ENCODE results near the gene CSNK1D.

Gene CSNK1D

GRCh38 chr17:82229698-82230608 is 43.5 kb downstream of the CSNK1D start:
- POLR2A ChIA-PET (ENCODE audit: low non-redundant PET): interaction anchor here (1.3 to 2.0 kb wide), 3 partner anchors 9 to 63 kb away, joined by 3 to 6 read pairs (median 5); no protein-coding TSS in a partner anchor
- DNase-seq (ENCODE audit: low spot score): no peak
- H3K27ac ChIP-seq: peak overlapping the region; percentile 99
- TF ChIP-seq CTCF (conservative IDR thresholded peaks at IDR 0.05; ENCODE audit: low read depth): no peak
- CTCF ChIA-PET: interaction anchor here (3.0 kb wide), 1 partner anchor 24 kb away, joined by 21 read pairs; no protein-coding TSS in a partner anchor

DNA sequence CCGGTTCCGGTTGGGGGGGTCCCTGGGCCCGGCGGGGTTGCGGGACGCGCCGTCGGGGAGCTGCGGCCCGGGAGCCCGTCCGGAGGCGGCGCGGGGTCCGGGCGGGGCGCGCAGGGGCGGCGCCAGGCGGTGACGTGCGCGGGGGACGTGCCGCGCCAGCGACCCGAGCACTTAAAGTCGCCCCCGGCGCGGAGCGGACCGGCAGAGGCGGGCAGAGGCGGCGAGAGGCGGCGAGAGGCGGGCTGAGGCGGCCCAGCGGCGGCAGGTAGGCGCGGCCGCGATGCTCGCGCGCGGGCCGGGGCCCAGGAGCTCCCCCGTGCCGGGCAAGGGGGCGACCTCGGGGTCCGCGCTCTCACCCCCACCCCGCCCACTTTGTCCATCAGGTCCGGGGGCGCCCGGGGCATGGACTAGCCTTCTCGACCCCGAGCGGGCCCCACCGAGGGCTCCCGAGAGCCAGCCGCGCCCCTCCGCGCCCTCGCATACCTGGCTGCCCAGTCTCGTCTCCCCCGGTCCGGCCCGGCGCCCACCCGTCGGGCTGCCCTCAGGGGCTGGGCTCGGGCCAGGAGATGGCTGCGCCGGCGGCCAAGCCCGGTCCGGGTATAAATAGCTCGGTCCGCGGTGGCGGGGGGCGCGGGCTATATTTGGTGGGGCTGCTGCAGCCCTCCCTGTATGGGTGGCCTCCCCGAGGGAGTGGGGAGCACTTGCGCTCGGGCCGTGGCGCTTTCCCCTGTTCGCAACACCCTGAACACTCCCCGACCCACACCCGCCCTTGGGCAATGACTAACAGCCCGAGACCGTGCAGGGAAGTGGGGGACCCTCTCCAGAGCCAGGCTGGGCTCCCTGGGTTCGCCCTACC is 44.4 kb downstream of the CSNK1D start, which contains the start of gene SLC16A3:
TSS of gene SLC16A3 (plus strand) at position 201 of the 856 bp plus-strand sequence. CDS start 6,967 bp downstream, outside the sequence.
- CTCF ChIA-PET: interaction anchor here (0.9 to 3.0 kb wide), 2 partner anchors 23 to 39 kb away, joined by 4 to 21 read pairs; no protein-coding TSS in a partner anchor
- DNase-seq (ENCODE audit: low spot score): peak; percentile 81
- POLR2A ChIA-PET (ENCODE audit: low non-redundant PET): interaction anchor here (0.5 to 2.0 kb wide), 5 partner anchors 8 to 286 kb away, joined by 3 to 6 read pairs (median 3); no protein-coding TSS in a partner anchor
- peak within 1 kb of the TSS; percentile 99 for H3K27ac ChIP-seq
- TF ChIP-seq CTCF (conservative IDR thresholded peaks at IDR 0.05; ENCODE audit: low read depth): no peak

DNA sequence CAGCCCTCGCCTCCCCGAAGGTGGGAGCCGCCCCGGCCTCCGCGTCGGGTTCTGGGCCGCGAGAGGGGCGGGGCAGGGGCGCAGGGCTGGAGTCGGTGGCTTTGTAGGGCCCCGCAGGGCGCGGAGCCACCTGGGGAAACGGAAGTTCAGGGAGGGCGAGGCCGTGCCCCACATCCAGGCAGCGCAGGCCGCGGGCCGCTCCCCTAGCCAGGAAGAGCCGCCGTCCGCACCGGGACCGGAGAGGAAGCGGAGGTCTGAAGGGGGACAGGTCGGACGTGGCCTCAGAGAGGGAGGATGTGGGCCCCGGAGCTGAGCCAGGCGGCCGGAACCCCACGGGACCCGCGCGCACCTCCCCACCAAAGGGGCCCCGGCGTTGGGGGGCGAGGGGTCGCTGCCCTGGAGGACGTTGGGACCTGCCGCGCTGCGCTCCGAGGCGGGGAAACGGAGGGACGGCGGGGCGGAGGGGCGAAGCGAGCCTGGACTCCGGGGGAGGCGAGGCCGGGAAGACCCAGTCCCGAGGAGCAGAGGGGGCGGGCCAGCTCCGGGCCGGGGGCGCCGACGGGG is 45.1 kb downstream of the CSNK1D start:
- TF ChIP-seq CTCF (conservative IDR thresholded peaks at IDR 0.05; ENCODE audit: low read depth): no peak
- DNase-seq (ENCODE audit: low spot score): no peak
- H3K27ac ChIP-seq: peak overlapping the region; percentile 99
- POLR2A ChIA-PET (ENCODE audit: low non-redundant PET): interaction anchor here (0.5 to 2.0 kb wide), 5 partner anchors 8 to 285 kb away, joined by 3 to 6 read pairs (median 3); no protein-coding TSS in a partner anchor
- CTCF ChIA-PET: interaction anchor here (0.9 to 3.0 kb wide), 2 partner anchors 22 to 39 kb away, joined by 4 to 21 read pairs; no protein-coding TSS in a partner anchor

DNA sequence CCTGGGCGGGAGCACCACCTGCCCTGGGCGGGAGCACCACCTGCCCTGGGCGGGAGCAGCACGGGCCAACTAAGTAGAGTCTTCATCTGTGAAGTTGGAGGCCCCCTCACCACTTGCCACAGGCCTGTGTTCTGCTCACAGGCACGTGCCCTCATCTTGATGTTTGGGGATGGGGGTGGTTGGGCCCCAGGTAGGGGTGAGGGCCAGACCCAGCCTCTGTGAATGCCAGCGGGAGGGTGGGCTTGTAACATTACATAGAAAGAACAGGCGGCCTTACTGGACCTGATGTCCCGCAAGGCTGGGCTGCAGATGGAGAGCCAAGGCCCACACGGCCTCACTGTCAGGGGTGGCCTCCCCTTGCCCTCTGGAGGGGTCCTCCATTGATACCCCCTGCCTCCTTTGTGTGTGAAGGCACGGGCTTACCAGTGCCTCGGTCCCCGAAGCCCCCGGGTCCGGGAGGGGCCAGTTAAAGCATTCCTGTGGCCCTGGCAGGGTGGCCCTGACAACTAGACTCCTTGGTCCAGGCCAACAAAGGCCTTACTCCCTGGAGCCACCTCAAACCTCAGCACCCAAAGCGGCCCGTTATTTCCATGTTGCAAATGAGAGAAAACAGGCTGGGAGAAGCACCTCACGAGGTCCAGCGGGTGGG is 45.7 kb downstream of the CSNK1D start:
- ChIA-PET POLR2A (ENCODE audit: low non-redundant PET) (no interaction called here), CTCF (no interaction called here)
- TF ChIP-seq CTCF (conservative IDR thresholded peaks at IDR 0.05; ENCODE audit: low read depth): no peak
- H3K27ac ChIP-seq: peak overlapping the region; percentile 99
- DNase-seq (ENCODE audit: low spot score): no peak

GRCh38 chr17:82226809-82227628 is 46.5 kb downstream of the CSNK1D start:
- ChIA-PET POLR2A (ENCODE audit: low non-redundant PET) (no interaction called here), CTCF (interaction anchor here (0.6 to 1.2 kb wide), 2 partner anchors 14 to 196 kb away, joined by 3 to 5 read pairs; partner anchors contain the start of gene CCDC57)
- no peak for DNase-seq (ENCODE audit: low spot score)
- no peak for TF ChIP-seq CTCF (conservative IDR thresholded peaks at IDR 0.05; ENCODE audit: low read depth)
- H3K27ac ChIP-seq: peak overlapping the region; percentile 99

Measured in RWPE1 (cell line).